Stimulated activated CD4-positive, alpha-beta T cell treated with anti-CD3 and anti-CD28 coated beads, Interleukin-4, amount 100 ng/mL, for 4 hours (primary cell): ENCODE measurements around the gene KRTAP2-4.
"Not testable (repeated sequence)": the region's sequence is repeated elsewhere in the genome, so short reads cannot be mapped to it uniquely, and the experiment has no call there.

ENCODE experiments used
- DNase-seq, 2 experiments: peaks; one replicate each; pipeline ENCODE4 v3.0.0-alpha.2; 2020

The KRTAP2-4 gene, protein sequence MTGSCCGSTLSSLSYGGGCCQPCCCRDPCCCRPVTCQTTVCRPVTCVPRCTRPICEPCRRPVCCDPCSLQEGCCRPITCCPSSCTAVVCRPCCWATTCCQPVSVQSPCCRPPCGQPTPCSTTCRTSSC

GRCh38 chr17:41065829-41066624 is at the start of gene KRTAP2-4:
TSS of gene KRTAP2-4 (minus strand) at chr17:41065879. CDS start at chr17:41065845, 34 bp downstream.
- no peak for DNase-seq

GRCh38 chr17:41111151-41111885 is 45.6 kb upstream of the KRTAP2-4 start:
- no peak for DNase-seq

DNA sequence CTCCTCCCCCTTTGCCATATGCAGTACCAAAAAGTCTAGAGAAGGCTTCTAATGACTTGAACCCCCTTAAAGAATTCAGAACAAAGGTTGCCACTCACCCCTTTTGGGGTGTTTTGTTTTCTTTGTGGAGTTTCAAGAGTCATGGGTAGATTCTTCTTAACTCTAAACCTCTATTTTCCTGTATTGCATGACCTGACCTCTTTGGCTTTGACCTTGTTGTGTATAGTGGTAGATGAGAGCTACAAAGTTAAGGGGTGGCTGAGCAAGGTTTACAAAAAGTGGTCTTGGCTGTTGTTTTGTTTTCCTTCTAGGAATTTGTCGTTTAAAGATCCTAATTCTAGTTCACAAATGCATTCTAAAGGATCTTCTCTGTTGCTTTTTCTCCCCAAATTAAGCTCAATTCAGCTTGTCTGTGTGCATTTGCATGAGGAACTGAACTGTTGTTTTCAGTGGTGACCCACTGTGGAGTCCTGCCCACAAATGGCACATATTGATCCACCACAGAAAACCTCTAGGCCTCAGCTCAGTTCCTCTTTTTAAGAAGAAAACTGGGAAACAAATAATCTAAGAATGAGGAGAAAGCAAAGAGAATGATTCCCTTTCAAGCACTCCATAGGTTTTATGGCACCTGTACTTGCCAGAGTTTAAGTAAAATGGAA is 43.2 kb upstream of the KRTAP2-4 start:
- DNase-seq: not testable (repeated sequence)

DNA sequence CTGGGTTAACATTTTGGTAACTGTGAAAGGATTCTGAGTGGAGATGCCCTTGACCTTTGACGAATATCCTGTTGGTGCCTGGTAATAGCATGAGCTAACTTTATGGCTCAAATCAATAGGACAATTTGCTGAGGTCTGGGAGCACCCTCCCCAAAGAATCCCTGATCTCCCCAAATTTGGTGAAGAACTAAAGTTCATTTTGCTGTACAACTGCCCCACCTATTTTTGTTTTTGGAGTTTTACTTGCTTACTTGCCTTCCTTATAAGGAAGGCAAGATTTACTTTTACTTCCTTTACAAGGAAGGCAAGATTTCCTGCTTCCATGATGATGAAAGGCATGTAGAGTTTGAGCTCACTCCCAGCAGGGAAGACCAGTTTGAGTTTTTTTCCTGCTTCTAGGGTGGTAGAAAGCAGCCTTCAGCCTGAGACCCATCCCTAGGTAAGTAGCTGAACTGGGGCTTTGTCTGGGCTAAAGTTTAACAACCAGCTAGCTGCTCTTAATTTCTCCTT is 42.3 kb upstream of the KRTAP2-4 start:
- DNase-seq: no peak

- DNase-seq: not testable (repeated sequence)
Observed at GRCh38 chr17:41105347-41105746, 39.7 kb upstream of the KRTAP2-4 start, which contains the start of gene KRTAP4-9. TSS of gene KRTAP4-9 (plus strand) at chr17:41105389. CDS start at chr17:41105389, 0 bp downstream.

DNA sequence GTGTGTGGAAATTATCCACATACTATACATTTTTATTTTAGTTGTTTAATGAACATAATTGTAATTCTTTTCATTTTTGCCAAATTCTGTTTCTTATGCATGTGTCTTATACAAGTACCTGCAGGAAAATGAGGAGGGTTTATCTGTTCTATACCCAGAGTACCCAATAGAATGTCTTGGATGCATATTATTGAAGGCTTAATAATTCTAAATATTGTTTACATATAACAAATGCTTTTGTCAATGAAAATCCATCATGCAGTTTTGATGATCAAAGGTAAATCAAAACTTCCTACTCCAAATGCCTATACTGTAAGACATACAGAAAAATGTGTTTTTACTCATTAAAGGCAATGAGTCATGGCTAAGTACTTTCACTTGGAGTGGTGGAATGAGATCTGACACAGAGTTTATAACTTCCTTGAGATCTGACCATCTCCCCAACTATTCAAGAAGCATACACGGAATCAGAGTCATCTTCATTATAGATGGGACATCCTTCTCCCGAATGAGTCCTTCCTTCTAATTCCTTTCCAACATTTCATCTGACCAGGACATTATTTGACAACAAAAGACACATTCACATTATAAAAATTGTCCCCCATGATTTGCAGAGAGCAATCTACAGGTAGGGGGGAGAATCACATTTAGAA is 38.8 kb upstream of the KRTAP2-4 start:
- DNase-seq: not testable (repeated sequence)

DNA sequence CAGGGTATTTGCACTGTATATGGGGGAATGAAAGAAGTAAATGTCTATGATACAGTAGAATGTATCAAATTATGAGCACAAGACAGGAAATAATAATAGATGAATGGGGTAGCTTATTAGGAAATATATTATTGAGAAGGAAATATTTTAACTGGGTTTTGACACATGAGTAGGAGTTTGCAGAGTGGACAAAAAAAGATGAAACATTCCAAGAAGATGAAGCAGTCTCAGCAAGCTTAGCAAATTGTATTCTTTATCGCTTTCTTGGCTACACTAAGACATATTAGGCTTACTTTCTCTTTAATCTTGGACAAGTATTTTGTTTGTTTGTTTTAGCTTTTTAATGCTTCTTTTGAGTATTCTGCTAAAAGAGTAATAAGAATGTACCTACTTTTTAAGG is 38.2 kb upstream of the KRTAP2-4 start:
- no peak for DNase-seq

- DNase-seq: no peak
Observed at GRCh38 chr17:41101586-41102259, 36.0 kb upstream of the KRTAP2-4 start, which contains the start of gene KRTAP4-16. TSS of gene KRTAP4-16 (minus strand) at chr17:41102209. CDS start at chr17:41102209, 0 bp downstream.

DNA sequence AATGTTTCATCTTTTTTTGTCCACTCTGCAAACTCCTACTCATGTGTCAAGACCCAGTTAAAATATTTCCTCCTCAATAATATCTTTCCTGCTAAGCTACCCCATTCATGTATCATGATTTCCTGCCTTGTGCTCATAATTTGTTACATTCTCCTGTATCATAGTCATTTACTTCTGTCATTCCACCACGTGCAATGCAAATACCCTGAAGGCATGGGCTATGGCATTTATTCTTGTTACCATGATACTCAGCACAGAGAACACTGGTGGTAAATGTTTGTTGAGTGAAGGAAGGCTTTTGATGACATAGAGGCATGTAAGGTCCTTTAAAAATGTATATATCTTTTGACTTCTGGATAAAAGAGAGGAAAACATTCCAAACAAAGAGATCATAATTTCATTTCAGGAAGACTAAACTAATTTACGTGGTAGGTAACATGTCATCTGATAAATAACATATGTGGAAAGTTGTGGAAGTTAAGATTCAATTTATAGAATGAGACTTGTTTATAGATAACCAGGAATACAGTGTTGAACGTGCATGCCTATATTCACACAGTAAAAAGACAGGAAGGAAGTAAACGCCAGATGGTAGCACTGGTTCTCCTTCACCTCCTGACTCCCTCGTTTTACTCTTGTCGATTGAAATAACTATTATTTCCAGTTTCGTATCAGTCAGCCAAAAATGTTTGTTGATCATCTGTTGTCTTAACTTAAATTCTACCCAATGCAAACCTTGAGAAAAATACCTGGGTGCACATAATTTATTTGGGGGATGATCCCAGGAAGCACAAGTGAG is 34.2 kb upstream of the KRTAP2-4 start:
- DNase-seq: not testable (repeated sequence)

- no peak for DNase-seq
Observed at GRCh38 chr17:41098481-41098880, 32.8 kb upstream of the KRTAP2-4 start.

GRCh38 chr17:41098042-41098441 is 32.4 kb upstream of the KRTAP2-4 start, which contains the start of gene KRTAP4-8:
TSS of gene KRTAP4-8 (minus strand) at chr17:41098142. CDS start at chr17:41098084, 58 bp downstream.
- no peak for DNase-seq

- DNase-seq: no peak
Observed at GRCh38 chr17:41096055-41096454, 30.4 kb upstream of the KRTAP2-4 start.

GRCh38 chr17:41088760-41089352 is 23.2 kb upstream of the KRTAP2-4 start:
- not testable (repeated sequence) for DNase-seq

- DNase-seq: not testable (repeated sequence)
Observed at GRCh38 chr17:41084100-41084856, 18.6 kb upstream of the KRTAP2-4 start, which contains the start of gene KRTAP4-7. TSS of gene KRTAP4-7 (plus strand) at chr17:41084150. CDS start at chr17:41084207, 57 bp downstream.

GRCh38 chr17:41083427-41083826 is 17.7 kb upstream of the KRTAP2-4 start:
- not testable (repeated sequence) for DNase-seq

GRCh38 chr17:41082626-41083025 is 16.9 kb upstream of the KRTAP2-4 start:
- DNase-seq: no peak

GRCh38 chr17:41076788-41077187 is 11.1 kb upstream of the KRTAP2-4 start:
- no peak for DNase-seq

- no peak for DNase-seq
Observed at GRCh38 chr17:41073676-41074075, 8.0 kb upstream of the KRTAP2-4 start.
